ENCODE data around the gene KRT33A.

KRT33A gene

DNA sequence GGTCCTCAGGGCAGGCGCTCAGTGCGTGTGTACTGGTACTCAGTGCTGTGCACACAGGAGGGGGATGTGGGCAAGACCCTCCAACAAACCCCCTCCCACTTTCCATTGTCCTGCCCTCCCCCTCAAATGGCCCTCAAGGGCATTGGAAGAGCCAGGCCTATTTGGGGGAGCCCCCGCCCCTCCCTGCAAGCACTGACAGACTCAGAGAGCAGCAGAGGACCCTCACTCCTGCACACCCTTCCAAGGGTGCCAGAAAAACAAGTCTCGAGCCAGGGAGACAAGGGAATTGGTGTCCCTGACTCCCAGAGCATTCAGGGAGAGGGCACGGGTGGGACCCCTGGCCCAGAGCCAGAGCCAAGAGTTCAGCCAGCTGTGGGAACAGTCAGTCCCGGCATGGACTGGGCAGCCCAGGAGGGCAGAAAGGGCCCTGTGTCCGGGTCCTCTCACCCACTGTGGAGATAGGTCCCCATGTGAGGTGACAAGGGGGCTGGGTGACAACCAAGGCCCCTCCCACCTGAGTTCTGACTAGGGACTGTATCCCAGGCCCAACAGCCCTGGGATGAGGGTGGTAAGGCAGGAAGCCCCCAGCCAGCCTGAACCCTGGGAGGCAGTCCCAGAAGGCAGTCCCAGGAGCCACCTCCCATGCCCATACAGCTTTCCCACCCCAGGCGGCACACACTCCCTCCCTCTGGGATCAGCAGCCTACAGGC is 23.1 kb downstream of the KRT33A start:
- no peak for DNase-seq

GRCh38 chr17:41326173-41327145 is 24.2 kb downstream of the KRT33A start:
- DNase-seq = no peak

- no peak for DNase-seq
These were observed 25.0 kb downstream of the KRT33A start for GRCh38 chr17:41325611-41326010.

GRCh38 chr17:41325126-41325525 is 25.5 kb downstream of the KRT33A start:
- DNase-seq = no peak

GRCh38 chr17:41324180-41325075 is 26.2 kb downstream of the KRT33A start:
- no peak for DNase-seq

- no peak for DNase-seq
These were observed 27.4 kb downstream of the KRT33A start for GRCh38 chr17:41322903-41323895.

- no peak for DNase-seq
These were observed 28.3 kb downstream of the KRT33A start for GRCh38 chr17:41322094-41322902.

DNA sequence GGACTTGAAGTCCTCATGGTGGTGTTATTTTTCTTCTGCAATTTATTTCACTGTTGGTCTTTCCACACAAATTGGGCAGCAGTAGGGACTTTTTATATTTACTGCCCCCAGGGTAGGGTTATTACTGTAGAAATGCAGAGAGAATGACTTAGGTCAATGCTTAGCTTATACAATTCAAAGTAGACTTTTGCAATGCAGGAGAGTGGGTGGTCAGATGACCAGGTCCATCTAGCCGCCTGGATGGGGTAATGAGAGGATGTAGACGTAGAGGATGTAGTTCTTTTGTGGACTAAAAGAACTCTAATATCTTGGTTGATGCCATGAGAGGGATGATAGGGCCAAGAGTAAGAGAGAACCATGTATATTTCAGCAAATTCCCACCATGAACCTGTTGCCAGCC is 32.4 kb downstream of the KRT33A start:
- no peak for DNase-seq

DNA sequence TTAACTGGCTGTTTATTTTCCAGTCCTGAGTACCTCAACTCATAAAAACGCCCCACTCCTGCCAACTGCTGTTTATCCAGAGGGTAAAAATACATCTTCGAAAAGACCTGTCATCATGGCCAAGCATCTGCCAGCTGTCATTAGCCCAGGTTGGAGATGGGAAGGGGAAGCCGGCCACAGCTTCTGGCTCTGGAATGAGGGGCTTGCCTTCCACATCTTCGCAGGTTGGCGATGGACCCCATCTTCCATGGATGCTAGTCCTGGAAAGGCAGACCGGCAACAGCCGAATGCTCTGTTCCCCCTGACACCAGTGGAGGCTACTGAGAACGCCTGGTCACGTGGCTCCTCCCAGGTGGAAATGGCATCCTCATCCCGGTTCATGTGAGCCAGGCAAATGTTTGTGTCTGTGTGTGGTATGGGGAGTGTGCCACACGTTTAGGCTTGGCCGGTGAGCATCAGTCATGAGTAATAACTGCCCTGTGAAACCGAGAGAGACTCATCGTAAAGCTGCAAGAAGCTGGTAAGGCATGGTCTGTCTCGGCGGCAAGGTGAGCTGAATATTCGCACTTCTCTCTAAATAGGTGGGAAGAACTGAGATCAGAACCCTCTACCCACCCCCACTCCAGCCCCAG is 34.7 kb downstream of the KRT33A start:
- no peak for DNase-seq

- no peak for DNase-seq
These were observed 35.3 kb downstream of the KRT33A start, which contains the start of gene KRTAP17-1 for GRCh38 chr17:41315204-41315794. KRTAP17-1 (minus strand) TSS chr17:41315710; CDS start chr17:41315650, 60 bp downstream.

DNA sequence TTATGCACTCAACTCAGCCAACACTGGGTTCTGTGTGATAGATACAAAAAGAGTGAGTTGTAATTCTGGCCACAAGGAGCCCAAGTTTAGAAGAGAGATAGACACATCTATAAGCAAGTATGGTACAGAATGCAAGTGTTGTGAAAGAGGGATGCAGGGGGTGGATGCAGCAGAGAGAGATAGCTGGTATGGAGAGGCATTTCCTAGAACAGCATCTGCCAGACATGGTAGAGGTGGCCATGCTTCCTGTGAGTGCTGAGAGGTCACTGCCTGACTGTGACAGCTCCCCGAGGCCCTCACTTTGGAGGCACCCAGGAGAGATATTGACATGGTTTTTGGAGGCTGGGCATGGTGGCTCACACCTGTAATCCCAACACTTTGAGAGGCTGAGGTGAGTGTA is 39.5 kb downstream of the KRT33A start:
- no peak for DNase-seq

DNA sequence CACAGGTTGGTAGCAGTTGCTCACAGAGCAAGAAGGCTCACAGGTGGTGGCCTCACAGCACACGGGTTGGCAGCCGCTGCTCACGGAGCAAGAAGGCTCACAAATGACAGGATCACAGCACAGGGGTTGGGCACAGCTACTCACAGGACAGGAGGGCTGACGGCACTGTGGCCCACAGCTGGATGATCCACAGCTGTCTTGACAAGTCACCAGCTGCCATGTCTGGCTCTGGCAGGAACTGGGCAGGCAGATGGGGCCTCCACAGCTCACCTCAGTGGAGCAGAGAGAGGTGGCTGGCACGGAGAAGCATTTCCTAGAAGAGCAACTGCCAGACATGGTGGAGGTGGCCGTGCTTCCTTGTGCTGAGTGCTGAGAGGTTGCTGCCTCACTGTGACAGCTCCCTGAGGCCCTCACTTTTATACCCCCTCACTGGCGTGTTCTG is 41.7 kb downstream of the KRT33A start, which contains the start of gene KRTAP16-1:
TSS of gene KRTAP16-1 (minus strand) at position 392 of the 442 bp plus-strand sequence. CDS start at position 336, 56 bp downstream.
- peak; percentile 39 for DNase-seq

DNA sequence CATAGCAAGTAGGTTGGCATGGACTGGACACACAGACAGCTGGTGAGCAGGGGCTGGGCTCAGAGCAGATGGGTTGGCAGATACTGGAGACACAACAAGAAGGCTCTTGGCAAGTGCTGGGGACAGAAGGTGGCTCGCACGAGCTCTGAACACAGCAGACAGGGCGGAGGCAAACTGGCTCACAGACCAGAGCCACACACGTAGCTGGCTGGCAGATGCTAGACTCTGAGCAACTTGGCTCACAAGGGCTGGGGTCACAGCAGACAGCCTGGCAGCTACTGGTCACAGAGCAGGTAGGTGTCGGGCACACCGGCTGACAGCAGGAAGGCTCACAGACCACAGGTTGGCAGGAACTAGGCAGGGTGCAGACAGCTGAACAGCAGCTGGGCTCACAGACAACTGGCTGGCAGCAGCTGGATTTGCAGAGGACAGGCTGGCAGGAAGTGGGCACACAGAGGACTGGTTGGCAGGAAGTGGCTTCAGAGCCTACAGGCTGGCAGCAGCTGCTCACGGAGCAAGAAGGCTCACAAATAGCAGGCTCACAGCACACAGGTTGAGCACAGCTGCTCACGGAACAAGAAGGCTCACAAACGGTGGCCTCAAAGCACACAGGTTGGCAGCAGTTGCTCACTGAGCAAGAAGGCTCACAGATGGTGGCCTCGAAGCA is 42.2 kb downstream of the KRT33A start:
- peak; percentile 43 for DNase-seq

DNA sequence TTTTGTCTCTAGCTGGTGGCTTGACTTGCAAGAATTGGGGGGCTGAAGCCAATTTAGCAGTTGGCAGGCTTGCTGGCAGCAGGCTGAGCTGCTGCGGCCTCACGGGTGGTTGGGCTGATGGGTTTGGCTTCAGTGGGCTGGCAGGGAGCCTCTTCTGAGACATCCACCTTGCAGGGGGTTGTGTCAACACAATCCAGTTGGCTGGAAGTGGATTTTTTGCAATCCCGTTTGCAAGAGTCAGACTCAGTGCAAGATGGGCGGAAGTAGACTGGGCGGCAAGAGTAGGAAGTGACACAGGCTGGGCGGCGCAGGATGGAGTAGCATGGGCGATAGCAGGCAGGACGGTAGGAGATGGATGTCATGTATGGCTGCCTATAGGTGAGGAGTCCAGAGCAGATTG is 43.0 kb downstream of the KRT33A start:
- DNase-seq = no peak

DNA sequence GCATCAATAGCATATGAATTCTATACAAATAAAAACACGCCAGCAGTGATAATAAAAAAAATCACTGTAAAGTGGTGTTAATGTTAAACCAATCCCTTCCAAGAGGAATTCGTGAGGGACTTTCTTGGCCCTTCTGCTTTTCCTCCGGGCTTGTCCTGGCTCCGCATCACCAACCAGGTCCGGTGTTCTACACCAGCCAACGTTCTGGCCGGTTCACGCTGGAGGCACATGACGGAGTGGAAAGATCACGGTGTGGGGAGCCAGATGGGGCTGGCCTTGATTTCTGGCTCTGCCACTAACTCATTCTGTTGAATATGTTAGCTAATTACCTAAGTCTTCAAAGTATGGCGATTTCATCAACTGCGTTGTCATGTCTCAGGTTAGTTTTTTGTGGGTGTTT is 46.5 kb downstream of the KRT33A start:
- no peak for DNase-seq

DNA sequence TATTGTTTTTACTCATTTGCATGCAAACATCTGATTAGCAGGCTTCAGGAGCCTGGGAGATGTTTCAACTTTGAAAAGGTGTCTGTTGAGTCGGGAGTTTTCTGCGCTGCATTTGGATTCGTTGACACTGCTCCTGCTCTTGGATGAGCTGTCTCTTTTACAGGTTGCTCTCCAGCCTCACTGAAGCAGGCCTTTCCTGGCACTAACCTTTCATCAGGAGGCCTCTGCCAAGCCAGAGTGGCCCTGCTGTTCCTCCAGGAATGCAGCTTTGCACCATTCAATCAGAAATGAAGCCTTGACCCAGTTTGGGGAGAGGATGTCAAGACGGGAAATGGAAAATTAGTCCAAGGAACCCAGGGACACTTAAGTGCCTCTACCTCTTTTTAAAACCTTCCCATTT is 47.6 kb downstream of the KRT33A start:
- no peak for DNase-seq

DNA sequence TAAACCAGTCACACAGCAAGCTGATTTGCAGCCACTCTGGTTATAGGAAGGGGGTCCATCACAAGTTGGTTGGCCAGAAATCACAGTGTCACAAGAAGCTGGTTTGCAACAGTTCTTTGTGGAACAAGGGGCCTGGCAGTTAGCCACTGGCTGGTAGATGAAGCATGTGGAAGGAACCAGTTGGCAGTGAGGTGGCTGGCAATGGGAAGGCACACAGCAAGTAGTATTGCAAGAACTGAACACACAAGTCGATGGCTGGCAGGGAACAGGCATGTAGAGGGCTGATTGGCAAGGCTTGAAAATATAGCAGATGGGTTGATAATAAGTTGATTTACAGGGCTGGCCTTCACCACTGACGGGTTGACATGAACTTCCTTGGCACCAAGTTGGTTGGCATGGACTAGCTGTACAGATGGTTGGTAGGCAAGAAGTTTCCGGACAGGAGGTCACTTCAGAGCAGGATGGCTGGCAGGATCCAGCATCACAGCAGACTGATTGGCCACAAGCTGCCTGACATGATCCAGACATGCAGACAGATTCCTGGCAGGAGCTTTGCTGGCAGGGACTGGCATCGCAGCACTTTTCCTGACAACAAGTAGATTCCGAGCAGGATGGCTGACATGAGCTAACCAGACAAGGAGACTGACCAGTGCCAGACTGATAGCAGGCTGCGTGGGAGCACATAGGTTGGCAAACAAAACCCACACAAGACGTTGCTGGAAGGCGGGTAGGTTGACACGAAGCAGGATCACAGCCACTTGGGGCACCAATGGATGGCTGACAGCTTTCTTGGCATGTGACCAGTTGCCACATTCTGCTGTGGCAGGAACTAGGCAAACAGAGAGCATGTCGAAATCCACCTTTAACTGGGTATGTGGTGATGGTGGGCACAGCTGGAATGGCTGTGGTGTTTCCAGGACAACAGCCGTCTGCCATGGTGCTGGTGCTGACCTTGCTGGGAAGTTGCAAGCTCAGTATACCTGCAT is 48.4 kb downstream of the KRT33A start, which contains the start of gene KRTAP29-1:
TSS of gene KRTAP29-1 (minus strand) at position 936 of the 986 bp plus-strand sequence. CDS start at position 936, 0 bp downstream.
- no peak for DNase-seq
